Spleen (tissue), 11 donors: ENCODE data around the gene SLC26A1. TPM values are rescaled to one million over a fixed set of nuclear protein-coding genes. Genes with fewer than 3 reads are reported as not detected.
"Not testable (repeated sequence)": the region's sequence is repeated elsewhere in the genome, so short reads cannot be mapped to it uniquely, and the experiment has no call there.

Experiments
- DNase-seq: peaks from one replicate; pipeline ENCODE4 v3.0.0-alpha.2; 2020
- H3K27ac ChIP-seq, 8 donors: fragments of 200-600 bp; sonication (generic) in 7 of 8; 1 replicate in 4 of 8; 2 replicates in 4 of 8; pipeline versions ENCODE4 v1.5.0 to v1.8.0; 2016 to 2021; ENCODE audit warnings: inconsistent platforms in 4 of 8, mild to moderate bottlenecking in 4 of 8, moderate library complexity in 1 of 8
- H3K27me3 ChIP-seq, 7 donors: fragments of 200-600 bp; sonication (generic) in 6 of 7; replicated peaks in 1 of 7; 1 replicate in 4 of 7; 2 replicates in 3 of 7; pipeline versions ENCODE4 v1.5.0 to v1.8.0; 2016 to 2021; ENCODE audit warnings: inconsistent platforms in 3 of 7, mild to moderate bottlenecking in 1 of 7
- H3K36me3 ChIP-seq, 6 donors: fragments of 200-600 bp; sonication (generic) in 5 of 6; 1 replicate in 4 of 6; 2 replicates in 2 of 6; pipeline versions ENCODE4 v1.5.0 to v1.8.0; 2016 to 2021; ENCODE audit warnings: inconsistent platforms in 2 of 6
- H3K4me1 ChIP-seq, 6 donors: fragments of 200-600 bp; sonication (generic) in 5 of 6; 1 replicate in 3 of 6; 2 replicates in 3 of 6; pipeline versions ENCODE4 v1.5.0 to v1.8.0; 2016 to 2021; ENCODE audit warnings: inconsistent platforms in 3 of 6
- H3K4me3 ChIP-seq, 8 donors: fragments of 200-600 bp; sonication (generic) in 7 of 8; 1 replicate in 4 of 8; 2 replicates in 4 of 8; pipeline versions ENCODE4 v1.5.0 to v1.8.0; 2016 to 2021; ENCODE audit warnings: inconsistent platforms in 4 of 8, mild to moderate bottlenecking in 4 of 8, moderate library complexity in 2 of 8
- H3K9me3 ChIP-seq, 8 donors: fragments of 200-600 bp; sonication (generic) in 7 of 8; 1 replicate in 4 of 8; 2 replicates in 4 of 8; pipeline versions ENCODE4 v1.5.0 to v1.8.0; 2016 to 2021; ENCODE audit warnings: inconsistent platforms in 4 of 8
- POLR2A ChIP-seq, 3 donors: fragments of 450-650 bp; IDR thresholded peaks; one replicate each; pipeline ENCODE4 v1.5.1; 2017; ENCODE audit warnings: antibody characterized with exemption in 3 of 3, mild to moderate bottlenecking in 1 of 3
- POLR2AphosphoS5 ChIP-seq, 3 donors: sonication (generic); formaldehyde crosslinking; IDR thresholded peaks; one replicate each; pipeline ENCODE4 v1.5.1; 2017; ENCODE audit warnings: antibody characterized with exemption in 3 of 3
- WGBS, 5 donors: extraction: QIAGEN DNeasy Blood & Tissue Kit in 3 of 5; methylation state at CpG; one replicate each; pipeline versions ENCODE4 v1.1.5 to v1.1.7; 2013 to 2018; 5-methylcytosine and 5-hydroxymethylcytosine counted together
- intact Hi-C: fragments of 100-400 bp; cut with DNase I; formaldehyde crosslinking; loops from one replicate; pipeline ENCODE4 v1.15.0; 2023; ENCODE audit warnings: low total_unique reads
- polyA plus RNA-seq, 3 donors: library from polyadenylated mRNA; stranded (reverse); fragments of 200-250 nt; gene quantifications; one replicate each; pipeline ENCODE4 v1.2.1, GENCODE V29; 2013
- total RNA-seq, 7 donors: library from RNA; depleted of rRNA in 3 of 7; stranded (reverse); fragments of >200 nt in 3 of 7; fragmentation: NEBNext Ultra II Directional in 4 of 7; extraction: Animal tissue kit (Norgen Biotek cat#: 25700) in 4 of 7; gene quantifications; one replicate each; pipeline versions ENCODE4 v1.1.0 to v1.2.1, GENCODE V29; 2016 to 2021
- TF ChIP-seq, protein P1 (sequence below), 11 experiments: fragments of 200-600 bp in 7 of 11; fragments of 450-650 bp in 4 of 11; sonication (generic) in 4 of 11; IDR thresholded peaks in 8 of 11; conservative IDR thresholded peaks in 3 of 11; 1 replicate in 7 of 11; 2 replicates in 4 of 11; pipeline versions ENCODE4 v1.4.0 to v1.8.0; 2016 to 2021; ENCODE audit warnings: antibody characterized with exemption in 11 of 11, inconsistent platforms in 4 of 11, mild to moderate bottlenecking in 1 of 11
- donor health status: healthy with polysubstance abuse.
- donor health status: DM: no; HTN: no; CAD: no; lungs with moderate emphysema.
- donor health status: DM: no; HTN: no; CAD: no.
- donor health status: Bipolar disorder and iron deficiency.
- donor health status: healthy.
- donor health status: DM: no; HTN: no; CAD: no.
- donor health status: DM: yes; HTN: yes; CAD: no.

Gene SLC26A1
- total and polyA plus RNA-seq, 10 donors: 0.07 to 0.68 (median 0.24) TPM; not detected in 1

DNA sequence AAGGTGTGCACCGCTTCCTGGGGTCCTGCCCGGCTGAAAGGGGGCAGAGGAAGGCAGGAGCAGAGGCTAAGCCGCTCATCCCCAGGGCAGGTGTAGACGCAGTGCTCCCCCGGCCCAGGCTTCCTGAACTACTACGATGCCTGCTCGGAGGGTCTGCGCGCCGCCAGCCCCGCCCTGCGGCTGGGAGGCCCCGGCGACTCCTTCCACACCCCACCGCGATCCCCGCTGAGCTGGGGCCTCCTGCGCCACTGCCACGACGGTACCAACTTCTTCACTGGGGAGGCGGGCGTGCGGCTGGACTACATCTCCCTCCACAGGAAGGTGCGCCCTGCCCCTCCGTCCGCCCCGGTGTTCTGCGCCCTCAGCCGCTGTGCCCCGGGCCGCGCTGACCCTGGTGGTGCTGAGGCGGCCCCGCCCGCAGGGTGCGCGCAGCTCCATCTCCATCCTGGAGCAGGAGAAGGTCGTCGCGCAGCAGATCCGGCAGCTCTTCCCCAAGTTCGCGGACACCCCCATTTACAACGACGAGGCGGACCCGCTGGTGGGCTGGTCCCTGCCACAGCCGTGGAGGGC, 8.4 kb upstream of the SLC26A1 start:
- TF ChIP-seq, protein P1, sequence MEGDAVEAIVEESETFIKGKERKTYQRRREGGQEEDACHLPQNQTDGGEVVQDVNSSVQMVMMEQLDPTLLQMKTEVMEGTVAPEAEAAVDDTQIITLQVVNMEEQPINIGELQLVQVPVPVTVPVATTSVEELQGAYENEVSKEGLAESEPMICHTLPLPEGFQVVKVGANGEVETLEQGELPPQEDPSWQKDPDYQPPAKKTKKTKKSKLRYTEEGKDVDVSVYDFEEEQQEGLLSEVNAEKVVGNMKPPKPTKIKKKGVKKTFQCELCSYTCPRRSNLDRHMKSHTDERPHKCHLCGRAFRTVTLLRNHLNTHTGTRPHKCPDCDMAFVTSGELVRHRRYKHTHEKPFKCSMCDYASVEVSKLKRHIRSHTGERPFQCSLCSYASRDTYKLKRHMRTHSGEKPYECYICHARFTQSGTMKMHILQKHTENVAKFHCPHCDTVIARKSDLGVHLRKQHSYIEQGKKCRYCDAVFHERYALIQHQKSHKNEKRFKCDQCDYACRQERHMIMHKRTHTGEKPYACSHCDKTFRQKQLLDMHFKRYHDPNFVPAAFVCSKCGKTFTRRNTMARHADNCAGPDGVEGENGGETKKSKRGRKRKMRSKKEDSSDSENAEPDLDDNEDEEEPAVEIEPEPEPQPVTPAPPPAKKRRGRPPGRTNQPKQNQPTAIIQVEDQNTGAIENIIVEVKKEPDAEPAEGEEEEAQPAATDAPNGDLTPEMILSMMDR (IDR thresholded peaks at IDR 0.05 in 8 of 11, conservative IDR thresholded peaks at IDR 0.05 in 3 of 11): no peak
- TF ChIP-seq POLR2AphosphoS5 (IDR thresholded peaks at IDR 0.05): peak in 2 of 3 donors; percentile 13 to 50
- WGBS, 5 donors: 7 to 26% (median 23%) methylated on average over 6 to 48 of the region's 48 CpGs

GRCh38 chr4:1000686-1001260, 7.6 kb upstream of the SLC26A1 start:
- Histone ChIP-seq H3K9me3 (no peaks in the 10 kb centered on the region), H3K36me3 (no peaks in the 10 kb centered on the region), H3K4me3 (no peak overlapping the region), H3K27ac (no peak overlapping the region), H3K27me3 (peaks cover 12 to 100% (median 82%) of the 10 kb centered on the region in 7 donors), H3K4me1 (peaks cover 13 to 58% (median 40%) of the 10 kb centered on the region in 6 donors)
- no peak for DNase-seq
- 79 to 90% (median 88%) methylated on average over 10 to 15 of the region's 15 CpGs for WGBS, 5 donors
- peak in 1 of 3 donors; percentile 20 for TF ChIP-seq POLR2AphosphoS5 (IDR thresholded peaks at IDR 0.05)
- no peak for TF ChIP-seq POLR2A (IDR thresholded peaks at IDR 0.05)
- TF ChIP-seq, protein P1 (IDR thresholded peaks at IDR 0.05 in 8 of 11, conservative IDR thresholded peaks at IDR 0.05 in 3 of 11): no peak
- intact Hi-C loops: no loop called here

More for the DNA sequence above, 8.4 kb upstream of the SLC26A1 start:
- no peak overlapping the region for H3K27ac ChIP-seq
- peaks cover 0 to 2% (median 0%) of the 10 kb centered on the region in 8 donors for H3K9me3 ChIP-seq
- H3K36me3 ChIP-seq: no peaks in the 10 kb centered on the region
- peaks cover 12 to 100% (median 82%) of the 10 kb centered on the region in 7 donors for H3K27me3 ChIP-seq
- peaks cover 13 to 56% (median 39%) of the 10 kb centered on the region in 6 donors for H3K4me1 ChIP-seq
- peak overlapping the region in 1 of 8 donors; percentile 46 for H3K4me3 ChIP-seq
- intact Hi-C loops: no loop called here
- no peak for DNase-seq

DNA sequence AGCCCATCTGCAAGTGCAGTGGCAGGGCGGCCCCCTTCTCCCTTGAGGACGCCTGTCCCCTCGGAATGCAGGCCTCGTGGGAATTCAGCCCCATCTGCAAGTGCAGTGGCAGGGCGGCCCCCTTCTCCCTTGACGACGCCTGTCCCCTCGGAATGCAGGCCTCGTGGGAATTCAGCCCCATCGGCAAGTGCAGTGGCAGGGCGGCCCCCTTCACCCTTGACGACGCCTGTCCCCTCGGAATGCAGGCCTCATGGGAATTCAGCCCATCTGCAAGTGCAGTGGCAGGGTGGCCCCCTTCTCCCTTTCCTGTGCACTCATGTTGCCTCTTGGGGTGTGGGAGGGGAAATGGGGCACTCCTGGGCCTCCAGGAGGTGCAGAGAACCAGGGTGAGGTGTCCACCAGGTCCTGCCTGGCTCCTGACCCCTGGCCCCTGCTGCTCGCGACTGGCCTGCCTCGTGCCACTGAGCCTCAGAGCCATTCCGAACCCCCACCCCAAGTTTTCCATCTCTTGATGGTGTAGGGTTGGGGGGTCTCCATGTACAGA, 6.8 kb upstream of the SLC26A1 start:
- TF ChIP-seq, protein P1 (IDR thresholded peaks at IDR 0.05 in 8 of 11, conservative IDR thresholded peaks at IDR 0.05 in 3 of 11): no peak
- TF ChIP-seq POLR2AphosphoS5 (IDR thresholded peaks at IDR 0.05): no peak
- TF ChIP-seq POLR2A (IDR thresholded peaks at IDR 0.05): no peak
- Histone ChIP-seq H3K27me3 (peaks cover 12 to 91% (median 74%) of the 10 kb centered on the region in 7 donors), H3K9me3 (no peaks in the 10 kb centered on the region), H3K36me3 (no peaks in the 10 kb centered on the region), H3K27ac (no peak overlapping the region), H3K4me3 (no peak overlapping the region), H3K4me1 (peaks cover 13 to 58% (median 40%) of the 10 kb centered on the region in 6 donors)
- intact Hi-C loops: no loop called here
- no peak for DNase-seq
- WGBS, 5 donors: 47 to 74% (median 61%) methylated on average over 7 to 18 of the region's 18 CpGs

GRCh38 chr4:999240-999863, 6.1 kb upstream of the SLC26A1 start:
- H3K36me3 ChIP-seq, H3K9me3 ChIP-seq, H3K27ac ChIP-seq, intact Hi-C loops, DNase-seq, H3K4me3 ChIP-seq: not testable (repeated sequence)
- Histone ChIP-seq H3K27me3 (peaks cover 12 to 85% (median 68%) of the 10 kb centered on the region in 7 donors), H3K4me1 (peaks cover 13 to 58% (median 40%) of the 10 kb centered on the region in 6 donors)
- 46 to 65% (median 50%) methylated on average over 14 to 18 of the region's 21 CpGs for WGBS, 5 donors
